Measurements from ENCODE around the gene PCGF3.
"Not testable (repeated sequence)": the region's sequence is repeated elsewhere in the genome, so short reads cannot be mapped to it uniquely, and the experiment has no call there.

Gene PCGF3

GRCh38 chr4:705278-706082, at the start of gene PCGF3:
PCGF3 (plus strand) TSS chr4:705832; CDS start chr4:733681, 27,849 bp downstream.
- DNase-seq = peak; percentile 97

GRCh38 chr4:656436-657337, 48.9 kb upstream of the PCGF3 start:
- DNase-seq = no peak

- no peak for DNase-seq
These were observed 48.2 kb upstream of the PCGF3 start for GRCh38 chr4:657338-657833.

- no peak for DNase-seq
These were observed 47.6 kb upstream of the PCGF3 start for GRCh38 chr4:657834-658667.

GRCh38 chr4:658681-659667, 46.7 kb upstream of the PCGF3 start:
- DNase-seq = no peak

- no peak for DNase-seq
These were observed 45.8 kb upstream of the PCGF3 start for GRCh38 chr4:659851-660250.

GRCh38 chr4:660401-660800, 45.2 kb upstream of the PCGF3 start:
- no peak for DNase-seq

- no peak for DNase-seq
These were observed 44.4 kb upstream of the PCGF3 start for GRCh38 chr4:661231-661630.

- no peak for DNase-seq
These were observed 43.5 kb upstream of the PCGF3 start for GRCh38 chr4:661881-662761.

GRCh38 chr4:663046-663437, 42.6 kb upstream of the PCGF3 start:
- DNase-seq = no peak

GRCh38 chr4:663438-664428, 41.9 kb upstream of the PCGF3 start:
- peak; percentile 65 for DNase-seq

GRCh38 chr4:664713-665231, 40.9 kb upstream of the PCGF3 start:
- DNase-seq = no peak

- DNase-seq = no peak
These were observed 40.3 kb upstream of the PCGF3 start for GRCh38 chr4:665381-665750.

GRCh38 chr4:665751-666435, 39.7 kb upstream of the PCGF3 start:
- DNase-seq = no peak

GRCh38 chr4:666436-666810, 39.2 kb upstream of the PCGF3 start:
- no peak for DNase-seq

GRCh38 chr4:666822-667544, 38.6 kb upstream of the PCGF3 start:
- no peak for DNase-seq

GRCh38 chr4:667545-667925, 38.1 kb upstream of the PCGF3 start:
- no peak for DNase-seq

GRCh38 chr4:668219-668618, 37.4 kb upstream of the PCGF3 start:
- not testable (repeated sequence) for DNase-seq
